Epithelial cell of proximal tubule (primary cell): ENCODE measurements around the gene BBS9. TPM values are rescaled to one million over a fixed set of nuclear protein-coding genes. Genes with fewer than 3 reads are reported as not detected.

Experiments
- DNase-seq: peaks from one replicate; pipeline ENCODE4 v3.0.0-alpha.2; 2011; ENCODE audit warnings: low read depth
- H3K4me3 ChIP-seq: 2 replicates; pipeline ENCODE4 v1.5.1; 2011; ENCODE audit warnings: low read depth, mild to moderate bottlenecking, low read length
- CTCF ChIP-seq: conservative IDR thresholded peaks from 2 replicates; pipeline ENCODE4 v1.5.1; 2012; ENCODE audit warnings: low read depth, mild to moderate bottlenecking, low read length
- total RNA-seq: library from RNA; depleted of rRNA; stranded (reverse); fragments of >200 nt; gene quantifications from 2 replicates; pipeline ENCODE4 v1.2.3, GENCODE V29; 2015

BBS9 gene
- total RNA-seq, 1 donor from 2014 or later: 4.4 TPM

- DNase-seq: no peak
Observed at GRCh38 chr7:33626869-33627268, 497.5 kb downstream of the BBS9 start.

GRCh38 chr7:33627741-33628140 is 498.4 kb downstream of the BBS9 start:
- TF ChIP-seq CTCF: no peak

More at GRCh38 chr7:33626869-33627268, 497.5 kb downstream of the BBS9 start:
- no peak overlapping the region for H3K4me3 ChIP-seq
- TF ChIP-seq CTCF: no peak

GRCh38 chr7:33628894-33629293 is 499.5 kb downstream of the BBS9 start:
- no peak for TF ChIP-seq CTCF
- H3K4me3 ChIP-seq: no peak overlapping the region

More at GRCh38 chr7:33627741-33628140, 498.4 kb downstream of the BBS9 start:
- no peak overlapping the region for H3K4me3 ChIP-seq
- DNase-seq: no peak

GRCh38 chr7:33630359-33630758 is 501.0 kb downstream of the BBS9 start:
- DNase-seq: no peak
- TF ChIP-seq CTCF: no peak
- no peak overlapping the region for H3K4me3 ChIP-seq

More at GRCh38 chr7:33628894-33629293, 499.5 kb downstream of the BBS9 start:
- DNase-seq: no peak

GRCh38 chr7:33632322-33632721 is 503.0 kb downstream of the BBS9 start:
- H3K4me3 ChIP-seq: no peak overlapping the region
- TF ChIP-seq CTCF: no peak
- DNase-seq: no peak

- TF ChIP-seq CTCF: no peak
- no peak overlapping the region for H3K4me3 ChIP-seq
- no peak for DNase-seq
Observed at GRCh38 chr7:33632840-33633525, 503.6 kb downstream of the BBS9 start.

- DNase-seq: no peak
- H3K4me3 ChIP-seq: no peak overlapping the region
- no peak for TF ChIP-seq CTCF
Observed at GRCh38 chr7:33634606-33635005, 505.2 kb downstream of the BBS9 start.
